Measurements from ENCODE around the gene ANKRD44. TPM values are rescaled to one million over a fixed set of nuclear protein-coding genes. Genes with fewer than 3 reads are reported as not detected.

The ANKRD44 gene
- total RNA-seq, result 1.1 TPM in 2 replicates

DNA sequence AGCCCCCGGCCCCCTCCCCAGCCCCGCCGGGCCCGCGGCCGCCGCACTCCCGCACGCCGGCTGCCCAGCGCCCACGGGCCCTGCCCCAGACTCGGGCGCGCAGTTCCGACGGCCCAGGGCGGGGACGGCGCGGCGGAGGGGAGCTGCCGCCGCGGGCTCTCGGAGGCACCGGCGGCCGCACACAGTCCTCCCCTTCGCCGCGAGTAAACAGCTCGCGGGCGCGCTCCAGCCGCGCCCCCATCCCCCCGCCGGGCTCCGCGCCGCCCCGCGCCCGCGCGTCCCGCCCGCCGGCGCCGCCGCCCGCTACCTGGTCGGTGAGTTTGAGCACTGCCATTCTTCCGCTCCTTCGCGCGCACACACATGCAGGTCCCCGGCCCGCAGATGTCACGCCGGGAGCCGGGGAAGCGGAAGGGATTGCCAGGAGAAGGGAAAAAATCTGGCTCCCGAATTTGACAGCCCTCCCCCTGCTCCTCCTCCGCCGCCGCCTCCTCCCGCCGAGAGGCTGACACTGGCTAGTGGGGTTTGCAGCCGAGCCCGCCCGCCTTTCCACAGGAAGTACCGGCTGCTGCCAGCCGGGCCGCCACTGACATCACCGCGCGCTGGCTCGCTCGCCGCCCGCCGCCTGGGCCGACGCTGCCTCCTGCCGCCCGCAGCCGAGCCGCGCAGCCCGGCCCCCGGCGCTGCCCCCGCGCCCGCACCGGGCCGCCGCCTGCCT is at the start of gene ANKRD44:
TSS of gene ANKRD44 (minus strand) at position 510 of the 715 bp plus-strand sequence. CDS start at position 334, 176 bp downstream.

Other genes with a start within 250 kb of the ANKRD44 start
- gene SF3B1, start 124.2 kb upstream of the ANKRD44 start, total RNA-seq, result 120 and 136 TPM in 2 replicates
- 23.5 and 26.3 TPM in 2 replicates for gene COQ10B, start 142.8 kb upstream of the ANKRD44 start, total RNA-seq
- 195 and 227 TPM in 2 replicates for gene HSPD1, start 189.1 kb upstream of the ANKRD44 start, total RNA-seq
- 196 and 234 TPM in 2 replicates for gene HSPE1, start 189.6 kb upstream of the ANKRD44 start, total RNA-seq
- gene MOB4, start 205.3 kb upstream of the ANKRD44 start, total RNA-seq, result 27.9 and 29.4 TPM in 2 replicates